Calu3 (cell line): Measurements from ENCODE around the gene GRM1. TPM values are rescaled to one million over a fixed set of nuclear protein-coding genes. Genes with fewer than 3 reads are reported as not detected.

Experiments used
- BruUV-seq: library from RNA; stranded (reverse); fragments of 400-500 nt; replicated peaks from 2 replicates; lab custom pipeline; 2021; lab: Mats Ljungman, UMichigan
- CTCF ChIA-PET: fragments of 300-600 bp; sonication (Branson Sonifier 250); formaldehyde crosslinking; loops from one replicate; lab custom pipeline; 2022; ENCODE audit warnings: antibody characterized with exemption; lab: Charles Lee
- DNase-seq: peaks from one replicate; pipeline ENCODE4 v3.0.0; 2022
- H3K27ac Mint-ChIP-seq: one replicate; pipeline ENCODE4 v1.8.0; 2022; ENCODE audit warnings: mixed read lengths; ENCODE audit not compliant: unreplicated experiment
- H3K27me3 Mint-ChIP-seq: one replicate; pipeline ENCODE4 v1.8.0; 2022; ENCODE audit warnings: mixed read lengths; ENCODE audit not compliant: unreplicated experiment
- H3K36me3 Mint-ChIP-seq: one replicate; pipeline ENCODE4 v1.8.0; 2022; ENCODE audit warnings: mild to moderate bottlenecking, moderate library complexity, mixed read lengths; ENCODE audit not compliant: insufficient read depth, unreplicated experiment
- H3K4me1 Mint-ChIP-seq: one replicate; pipeline ENCODE4 v1.8.0; 2022; ENCODE audit warnings: mild to moderate bottlenecking, low read depth, mixed read lengths; ENCODE audit not compliant: unreplicated experiment
- H3K4me3 Mint-ChIP-seq: one replicate; pipeline ENCODE4 v1.8.0; 2022; ENCODE audit warnings: mild to moderate bottlenecking, low read depth, moderate library complexity, mixed read lengths; ENCODE audit not compliant: unreplicated experiment
- H3K9me3 Mint-ChIP-seq: one replicate; pipeline ENCODE4 v1.8.0; 2022; ENCODE audit warnings: low read depth, mixed read lengths; ENCODE audit not compliant: unreplicated experiment
- CTCF ChIP-seq: fragments of 200-600 bp; IDR thresholded peaks from one replicate; pipeline ENCODE4 v1.8.0; 2022; ENCODE audit warnings: antibody characterized with exemption; ENCODE audit not compliant: unreplicated experiment
- intact Hi-C: fragments of 100-400 bp; cut with micrococcal nuclease; formaldehyde crosslinking; loops from one replicate; pipeline ENCODE4 v1.10.0; 2022; ENCODE audit not compliant: unreplicated experiment
- total RNA-seq: library from RNA; stranded (reverse); gene quantifications from 2 replicates; pipeline ENCODE4 v1.2.3, GENCODE V29; 2022

Gene GRM1
- total RNA-seq, 1 experiment from 2014 or later, result not detected

GRCh38 chr6:146050168-146050567 lies 21.3 kb downstream of the GRM1 start:
- Mint-ChIP-seq H3K4me1 (peaks cover 8% of the 10 kb centered on the region), H3K9me3 (no peaks in the 10 kb centered on the region), H3K27me3 (no peaks in the 10 kb centered on the region), H3K36me3 (no peaks in the 10 kb centered on the region), H3K27ac (no peak overlapping the region), H3K4me3 (no peak overlapping the region)
- no TSS peak for BruUV-seq
- CTCF ChIA-PET, result no interaction called here
- no peak for DNase-seq
- intact Hi-C loops, result no loop called here
- no peak for TF ChIP-seq CTCF

GRCh38 chr6:146056506-146056905 lies 27.6 kb downstream of the GRM1 start:
- DNase-seq, result no peak
- no peaks in the 10 kb centered on the region for H3K9me3 Mint-ChIP-seq
- no peaks in the 10 kb centered on the region for H3K27me3 Mint-ChIP-seq
- no peak overlapping the region for H3K4me3 Mint-ChIP-seq
- H3K4me1 Mint-ChIP-seq, result peaks cover 8% of the 10 kb centered on the region
- no peak overlapping the region for H3K27ac Mint-ChIP-seq
- no peaks in the 10 kb centered on the region for H3K36me3 Mint-ChIP-seq
- no TSS peak for BruUV-seq
- CTCF ChIA-PET, result no interaction called here
- no peak for TF ChIP-seq CTCF
- intact Hi-C loops, result no loop called here

GRCh38 chr6:146065690-146066089 lies 36.8 kb downstream of the GRM1 start:
- no peaks in the 10 kb centered on the region for H3K9me3 Mint-ChIP-seq
- H3K27me3 Mint-ChIP-seq, result no peaks in the 10 kb centered on the region
- H3K4me1 Mint-ChIP-seq, result no peaks in the 10 kb centered on the region
- no peak for TF ChIP-seq CTCF
- DNase-seq, result no peak
- no peak overlapping the region for H3K27ac Mint-ChIP-seq
- CTCF ChIA-PET, result no interaction called here
- H3K36me3 Mint-ChIP-seq, result no peaks in the 10 kb centered on the region
- BruUV-seq, result no TSS peak
- intact Hi-C loops, result no loop called here
- no peak overlapping the region for H3K4me3 Mint-ChIP-seq

- no peaks in the 10 kb centered on the region for H3K27me3 Mint-ChIP-seq
- H3K9me3 Mint-ChIP-seq, result no peaks in the 10 kb centered on the region
- intact Hi-C loops, result no loop called here
Observed at GRCh38 chr6:146066506-146066905, 37.6 kb downstream of the GRM1 start.

More at GRCh38 chr6:146066506-146066905, 37.6 kb downstream of the GRM1 start:
- no peaks in the 10 kb centered on the region for H3K4me1 Mint-ChIP-seq
- no peak overlapping the region for H3K27ac Mint-ChIP-seq
- no peak for TF ChIP-seq CTCF
- H3K36me3 Mint-ChIP-seq, result no peaks in the 10 kb centered on the region
- no peak for DNase-seq
- CTCF ChIA-PET, result no interaction called here
- no TSS peak for BruUV-seq
- H3K4me3 Mint-ChIP-seq, result no peak overlapping the region
